Activated CD4-positive, CD25-positive, alpha-beta regulatory T cell (primary cell): Measurements from ENCODE around the gene STK11IP.

Experiments
- DNase-seq, 4 experiments: peaks; one replicate each; lab custom pipeline; 2025; lab: John Stamatoyannopoulos, UW

STK11IP gene

GRCh38 chr2:219562049-219563020 is 35.3 kb upstream of the STK11IP start:
- DNase-seq, result no peak

GRCh38 chr2:219563271-219563928 is 34.3 kb upstream of the STK11IP start:
- DNase-seq, result no peak

GRCh38 chr2:219565130-219566080 is 32.3 kb upstream of the STK11IP start:
- DNase-seq, result no peak

DNA sequence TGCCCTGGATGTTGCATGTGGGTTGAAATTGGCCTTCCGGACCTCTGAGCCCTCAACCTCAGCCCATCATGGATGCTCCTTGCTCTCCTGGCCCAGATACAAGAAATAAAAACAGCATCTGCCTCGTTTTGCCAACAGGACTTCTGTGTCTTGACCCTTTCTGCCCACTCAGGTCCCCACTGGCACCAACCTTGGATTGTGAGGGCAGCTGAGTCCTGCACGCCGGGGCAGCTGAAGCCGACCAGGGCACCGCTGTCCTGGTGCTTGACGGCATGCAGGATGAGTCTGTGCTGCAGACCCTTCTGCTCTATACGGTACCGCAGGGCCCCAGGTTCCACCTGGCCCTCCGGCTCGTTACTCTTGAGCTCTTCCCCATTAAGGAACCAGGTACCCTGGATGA is 31.0 kb upstream of the STK11IP start:
- no peak for DNase-seq

DNA sequence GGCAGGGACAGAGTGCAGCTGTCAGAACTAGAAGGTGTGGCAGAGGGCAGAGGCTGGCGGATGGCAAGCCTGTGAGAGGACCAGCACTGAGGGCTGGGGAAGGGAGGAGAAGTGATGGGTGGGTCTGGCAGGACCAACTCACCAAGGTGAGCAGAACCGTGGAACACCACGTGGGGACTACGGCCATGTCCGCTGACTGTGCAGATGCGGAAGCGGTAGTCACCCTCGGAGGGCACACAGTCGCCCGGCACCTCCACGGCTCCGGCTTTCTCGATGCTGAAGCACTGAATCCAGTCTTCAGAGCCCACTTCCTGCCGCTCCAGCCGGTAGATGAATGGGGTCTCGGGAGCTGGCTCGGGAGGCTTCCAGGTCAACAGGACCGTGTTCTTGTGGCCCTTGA is 30.5 kb upstream of the STK11IP start:
- DNase-seq, result no peak

DNA sequence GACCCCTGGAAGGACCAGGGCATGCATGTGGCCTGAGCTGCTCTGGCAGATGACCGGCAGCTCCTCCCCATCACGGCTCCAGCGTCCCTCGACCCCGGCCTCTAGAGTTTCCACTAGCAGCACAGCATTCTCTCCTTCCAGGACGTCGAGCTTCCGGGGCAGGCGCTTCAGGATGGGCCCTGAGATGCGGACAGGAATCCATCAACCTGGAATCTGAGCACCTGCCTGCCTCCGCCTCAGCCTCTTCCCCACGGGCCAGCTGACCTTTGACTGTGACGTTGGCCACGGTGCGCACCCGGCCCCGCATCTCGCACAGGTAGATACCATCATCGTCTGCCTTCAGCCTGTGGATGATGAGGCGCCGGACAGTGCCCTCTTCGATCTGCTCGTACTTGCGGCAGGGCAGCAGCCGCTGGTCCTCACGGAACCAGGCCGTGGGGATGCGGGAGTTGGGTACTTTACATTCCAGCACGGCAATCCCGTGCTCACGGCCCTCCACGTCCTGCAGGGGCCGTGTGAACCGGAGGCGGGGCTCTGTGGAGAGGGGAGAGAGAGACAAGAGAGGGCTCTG is 29.8 kb upstream of the STK11IP start:
- no peak for DNase-seq

DNA sequence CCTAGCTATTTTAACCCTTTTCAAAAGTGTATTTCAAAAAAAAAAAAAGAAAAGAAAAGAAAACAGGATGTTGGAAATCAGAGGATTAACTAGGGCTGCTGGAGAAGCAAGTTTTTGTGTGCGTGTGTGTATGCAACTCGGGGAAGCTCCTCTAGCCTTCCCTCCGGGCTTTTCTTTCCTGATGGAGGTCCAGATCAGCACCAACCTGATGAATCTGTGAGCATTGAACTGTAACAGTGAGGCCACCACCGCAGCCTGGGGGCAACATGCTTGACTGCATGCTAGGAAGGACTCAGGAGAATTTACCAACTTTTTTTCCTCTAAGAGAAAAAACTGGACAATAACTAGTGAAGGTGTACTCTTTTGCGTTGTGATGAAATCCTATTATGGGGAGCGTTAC is 28.6 kb upstream of the STK11IP start:
- no peak for DNase-seq

DNA sequence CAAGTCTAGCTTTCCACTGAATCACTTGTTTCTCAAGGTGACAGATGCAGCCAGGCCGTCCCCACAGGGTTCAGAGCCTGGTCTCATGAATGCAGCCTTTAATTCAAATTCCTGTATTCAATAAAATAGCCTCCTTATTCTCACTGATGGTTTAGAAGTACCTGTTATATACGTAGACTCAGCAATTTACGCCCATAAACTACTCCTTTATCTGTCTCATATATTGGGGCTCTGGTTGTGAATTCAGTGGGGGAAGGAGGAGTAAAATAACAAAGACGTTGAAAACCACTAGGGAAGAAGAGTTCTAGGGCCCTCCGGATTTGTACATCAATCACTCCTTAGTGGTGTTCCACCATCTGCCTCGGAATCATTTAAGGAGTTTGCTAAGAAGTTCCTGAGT is 28.0 kb upstream of the STK11IP start:
- no peak for DNase-seq

DNA sequence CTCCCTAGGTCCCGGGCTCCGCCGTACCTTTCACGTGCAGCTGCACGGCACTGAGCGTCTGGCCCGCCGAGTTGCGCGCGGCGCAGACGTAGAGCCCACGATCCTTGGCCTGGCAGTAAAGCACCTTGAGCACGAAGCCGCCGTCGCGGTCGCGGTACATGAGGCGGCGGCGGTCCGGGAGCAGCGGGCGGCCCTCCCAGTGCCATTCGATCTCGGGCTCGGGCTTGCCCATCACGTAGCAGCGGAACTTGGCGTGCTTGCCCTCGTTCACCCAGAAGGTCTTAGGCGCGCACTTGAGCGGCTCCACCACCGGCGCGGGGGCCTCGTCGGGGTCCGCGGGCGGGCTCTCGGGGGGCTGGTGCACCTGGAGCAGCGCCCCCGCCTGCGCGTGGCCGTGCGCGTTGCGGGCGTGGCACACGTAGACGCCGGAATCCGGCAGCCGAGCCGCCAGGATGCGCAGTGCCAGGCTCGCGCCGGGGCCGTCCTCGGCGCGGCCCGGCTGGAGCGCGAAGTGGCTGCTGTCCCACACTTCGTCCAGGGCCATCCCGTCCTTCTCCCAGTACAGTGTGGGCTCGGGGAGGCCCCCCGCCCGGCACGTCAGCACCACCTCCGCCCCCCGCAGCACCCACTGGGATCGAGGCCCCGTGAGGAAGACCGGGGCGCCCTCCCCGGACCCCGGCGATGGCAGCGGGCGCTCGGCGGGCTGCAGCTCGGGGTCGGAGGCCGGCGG is 27.3 kb upstream of the STK11IP start:
- DNase-seq, result no peak

DNA sequence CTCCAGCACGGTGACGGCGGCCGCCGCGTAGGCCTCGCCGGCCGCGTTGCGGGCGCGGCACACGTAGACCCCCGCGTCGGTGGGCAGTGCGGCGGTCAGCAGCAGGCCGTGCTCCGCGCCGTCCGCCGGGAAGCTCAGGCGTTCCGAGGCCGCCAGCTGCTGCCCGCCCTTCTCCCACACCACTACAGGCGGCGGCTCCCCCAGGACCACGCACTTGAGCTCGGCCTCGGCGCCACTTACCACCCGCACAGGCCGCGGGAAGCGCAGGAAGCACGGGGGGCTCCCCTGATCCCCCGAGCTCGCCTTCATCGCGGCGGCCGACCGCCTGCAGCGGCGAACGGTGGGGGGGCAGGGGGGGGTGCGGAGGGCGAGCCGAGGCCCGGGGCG is 26.7 kb upstream of the STK11IP start:
- DNase-seq, result no peak

GRCh38 chr2:219571311-219572236 is 26.1 kb upstream of the STK11IP start, which contains the start of gene OBSL1:
OBSL1 (minus strand) TSS chr2:219571539; CDS start chr2:219571232, 307 bp downstream.
- no peak for DNase-seq

DNA sequence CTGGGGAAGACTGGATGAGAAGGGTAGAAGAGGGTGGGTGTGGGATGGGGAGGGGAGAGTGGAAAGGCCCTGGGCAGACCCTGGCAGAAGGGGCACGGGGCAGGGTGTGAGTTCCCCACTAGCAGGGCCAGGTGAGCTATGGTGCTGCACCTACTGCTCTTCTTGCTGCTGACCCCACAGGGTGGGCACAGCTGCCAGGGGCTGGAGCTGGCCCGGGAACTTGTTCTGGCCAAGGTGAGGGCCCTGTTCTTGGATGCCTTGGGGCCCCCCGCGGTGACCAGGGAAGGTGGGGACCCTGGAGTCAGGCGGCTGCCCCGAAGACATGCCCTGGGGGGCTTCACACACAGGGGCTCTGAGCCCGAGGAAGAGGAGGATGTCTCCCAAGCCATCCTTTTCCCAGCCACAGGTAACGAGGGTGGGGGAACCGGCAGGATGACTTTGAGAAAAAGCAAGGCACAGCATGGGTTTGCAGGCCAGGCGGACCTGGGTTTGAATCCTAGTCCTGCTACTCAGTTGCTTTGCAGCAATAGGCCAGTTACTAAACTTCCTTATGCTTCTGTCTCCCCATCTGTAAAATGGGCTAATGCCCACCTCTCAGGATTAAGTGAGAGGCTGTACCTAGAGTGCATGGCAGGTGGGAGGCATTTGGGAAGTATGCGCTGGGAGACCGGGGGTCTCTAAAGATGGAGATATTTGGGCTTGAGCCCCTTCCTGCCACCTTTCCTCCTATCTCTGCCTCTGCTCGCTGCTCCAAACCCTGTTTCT is 25.2 kb upstream of the STK11IP start, which contains the start of gene INHA:
TSS of gene INHA (plus strand) at position 74 of the 765 bp plus-strand sequence. CDS start at position 139, 65 bp downstream.
- no peak for DNase-seq

- no peak for DNase-seq
These were observed 24.5 kb upstream of the STK11IP start for GRCh38 chr2:219573166-219573565.

GRCh38 chr2:219574484-219575311 is 23.0 kb upstream of the STK11IP start:
- no peak for DNase-seq

DNA sequence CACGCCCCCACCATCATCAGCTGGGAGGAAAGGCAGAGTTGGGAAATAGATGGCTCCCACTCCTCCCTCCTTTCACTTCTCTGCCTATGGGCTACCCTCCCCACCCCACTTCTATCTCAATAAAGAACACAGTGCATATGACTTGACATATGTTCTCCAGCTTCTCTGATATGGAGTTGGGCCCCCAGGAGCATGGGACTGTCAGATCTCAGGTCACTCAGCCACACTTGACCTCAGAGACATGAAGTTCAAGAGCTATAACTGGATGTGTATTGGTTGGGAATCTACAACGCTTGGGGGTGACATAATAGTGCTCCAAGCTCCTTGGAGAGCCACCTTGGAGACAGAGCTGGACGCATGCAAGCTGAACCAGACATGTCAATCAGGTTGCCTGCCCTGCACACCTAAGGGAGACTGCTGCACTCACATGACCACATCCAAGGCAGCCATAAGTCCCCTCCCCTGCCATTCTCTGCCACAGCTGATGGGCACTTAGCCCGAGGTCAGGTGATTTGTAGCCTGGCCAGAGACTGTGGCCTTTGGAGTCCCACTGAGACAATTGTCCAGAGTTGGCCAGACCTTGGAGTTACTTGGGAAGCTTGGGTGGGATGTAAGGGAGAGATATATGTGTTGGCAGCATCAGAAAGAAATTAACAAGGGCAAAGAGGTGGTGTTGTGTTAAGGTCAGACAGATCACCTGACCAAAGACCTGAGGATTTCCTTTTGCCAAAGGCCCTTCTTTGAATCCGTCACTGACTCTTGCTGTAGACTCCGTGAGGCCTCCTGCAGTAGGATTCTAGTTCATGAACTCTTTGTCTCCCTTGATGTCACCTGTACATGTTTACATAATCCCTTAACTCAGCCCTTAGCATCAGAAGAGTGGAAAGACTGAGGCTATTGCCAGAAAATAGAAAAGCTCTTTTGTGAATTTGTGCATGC is 21.8 kb upstream of the STK11IP start:
- DNase-seq, result no peak

- DNase-seq, result no peak
These were observed 20.9 kb upstream of the STK11IP start for GRCh38 chr2:219576505-219577388.
